ENCODE data around the gene ARHGAP23.
"Not testable (repeated sequence)": the region's sequence is repeated elsewhere in the genome, so short reads cannot be mapped to it uniquely, and the experiment has no call there.

Gene ARHGAP23

GRCh38 chr17:38434178-38434665 lies 6.0 kb downstream of the ARHGAP23 start:
- Histone ChIP-seq H3K4me3 (ENCODE audit: severe bottlenecking) (no peak overlapping the region), H3K4me1 (ENCODE audit: insufficient read depth, poor library complexity, severe bottlenecking) (peaks cover 3% of the 10 kb centered on the region), H3K27ac (ENCODE audit: poor library complexity, severe bottlenecking) (no peak overlapping the region), H3K36me3 (ENCODE audit: low read depth) (no peaks in the 10 kb centered on the region), H3K9me3 (ENCODE audit: severe bottlenecking) (no peaks in the 10 kb centered on the region), H3K27me3 (ENCODE audit: insufficient read depth, poor library complexity, severe bottlenecking) (no peaks in the 10 kb centered on the region)
- ATAC-seq (ENCODE audit: low read depth), result no peak
- no peak for DNase-seq (ENCODE audit: low spot score)
- TF ChIP-seq CTCF (IDR thresholded peaks at IDR 0.05; ENCODE audit: poor library complexity, severe bottlenecking), result no peak

- H3K4me1 ChIP-seq (ENCODE audit: insufficient read depth, poor library complexity, severe bottlenecking), result no peaks in the 10 kb centered on the region
- no peaks in the 10 kb centered on the region for H3K36me3 ChIP-seq (ENCODE audit: low read depth)
- H3K27ac ChIP-seq (ENCODE audit: poor library complexity, severe bottlenecking), result no peak overlapping the region
- H3K27me3 ChIP-seq (ENCODE audit: insufficient read depth, poor library complexity, severe bottlenecking), result no peaks in the 10 kb centered on the region
- no peak for TF ChIP-seq CTCF (IDR thresholded peaks at IDR 0.05; ENCODE audit: poor library complexity, severe bottlenecking)
- no peak for ATAC-seq (ENCODE audit: low read depth)
- DNase-seq (ENCODE audit: low spot score), result no peak
- H3K4me3 ChIP-seq (ENCODE audit: severe bottlenecking), result no peak overlapping the region
- no peaks in the 10 kb centered on the region for H3K9me3 ChIP-seq (ENCODE audit: severe bottlenecking)
These were observed 7.5 kb downstream of the ARHGAP23 start for GRCh38 chr17:38435795-38436194.

GRCh38 chr17:38436386-38436785 lies 8.1 kb downstream of the ARHGAP23 start:
- DNase-seq (ENCODE audit: low spot score) (no peak), ATAC-seq (ENCODE audit: low read depth) (no peak)
- no peak for TF ChIP-seq CTCF (IDR thresholded peaks at IDR 0.05; ENCODE audit: poor library complexity, severe bottlenecking)
- Histone ChIP-seq H3K9me3 (ENCODE audit: severe bottlenecking) (no peaks in the 10 kb centered on the region), H3K36me3 (ENCODE audit: low read depth) (no peaks in the 10 kb centered on the region), H3K4me3 (ENCODE audit: severe bottlenecking) (no peak overlapping the region), H3K4me1 (ENCODE audit: insufficient read depth, poor library complexity, severe bottlenecking) (no peaks in the 10 kb centered on the region), H3K27ac (ENCODE audit: poor library complexity, severe bottlenecking) (no peak overlapping the region), H3K27me3 (ENCODE audit: insufficient read depth, poor library complexity, severe bottlenecking) (no peaks in the 10 kb centered on the region)

- H3K9me3 ChIP-seq (ENCODE audit: severe bottlenecking); DNase-seq (ENCODE audit: low spot score); H3K27me3 ChIP-seq (ENCODE audit: insufficient read depth, poor library complexity, severe bottlenecking); H3K36me3 ChIP-seq (ENCODE audit: low read depth); ATAC-seq (ENCODE audit: low read depth); H3K4me1 ChIP-seq (ENCODE audit: insufficient read depth, poor library complexity, severe bottlenecking); H3K27ac ChIP-seq (ENCODE audit: poor library complexity, severe bottlenecking); H3K4me3 ChIP-seq (ENCODE audit: severe bottlenecking): not testable (repeated sequence)
These were observed 9.0 kb downstream of the ARHGAP23 start for GRCh38 chr17:38437313-38437712.

GRCh38 chr17:38439436-38439835 lies 11.2 kb downstream of the ARHGAP23 start:
- DNase-seq (ENCODE audit: low spot score), result no peak
- Histone ChIP-seq H3K27me3 (ENCODE audit: insufficient read depth, poor library complexity, severe bottlenecking) (no peaks in the 10 kb centered on the region), H3K4me1 (ENCODE audit: insufficient read depth, poor library complexity, severe bottlenecking) (peaks cover 3% of the 10 kb centered on the region), H3K4me3 (ENCODE audit: severe bottlenecking) (no peak overlapping the region), H3K36me3 (ENCODE audit: low read depth) (no peaks in the 10 kb centered on the region), H3K9me3 (ENCODE audit: severe bottlenecking) (no peaks in the 10 kb centered on the region), H3K27ac (ENCODE audit: poor library complexity, severe bottlenecking) (no peak overlapping the region)
- no peak for ATAC-seq (ENCODE audit: low read depth)
- TF ChIP-seq CTCF (IDR thresholded peaks at IDR 0.05; ENCODE audit: poor library complexity, severe bottlenecking), result no peak
